Right hindlimb (tissue), 1 donor: ENCODE data around the gene CEP295NL.

Experiments
- DNase-seq: peaks from one replicate; pipeline ENCODE4 v3.0.0-alpha.2; 2018

The CEP295NL gene

GRCh38 chr17:78862073-78863023 is 40.7 kb downstream of the CEP295NL start:
- peak; percentile 69 for DNase-seq

- DNase-seq: no peak
Measured at GRCh38 chr17:78861229-78861628, 41.8 kb downstream of the CEP295NL start.

GRCh38 chr17:78859051-78859450 is 44.0 kb downstream of the CEP295NL start:
- no peak for DNase-seq

- DNase-seq: no peak
Measured at GRCh38 chr17:78857266-78857665, 45.7 kb downstream of the CEP295NL start.

GRCh38 chr17:78855561-78856165 is 47.3 kb downstream of the CEP295NL start:
- DNase-seq: no peak

- no peak for DNase-seq
Measured at GRCh38 chr17:78854508-78854907, 48.5 kb downstream of the CEP295NL start.

GRCh38 chr17:78853926-78854394 is 49.0 kb downstream of the CEP295NL start:
- DNase-seq: no peak

- DNase-seq: no peak
Measured at GRCh38 chr17:78852709-78853121, 50.3 kb downstream of the CEP295NL start.

- no peak for DNase-seq
Measured at GRCh38 chr17:78849026-78849425, 54.0 kb downstream of the CEP295NL start.

- no peak for DNase-seq
Measured at GRCh38 chr17:78847052-78847451, 55.9 kb downstream of the CEP295NL start.

- DNase-seq: no peak
Measured at GRCh38 chr17:78844301-78845005, 58.5 kb downstream of the CEP295NL start.

GRCh38 chr17:78842881-78843565 is 60.0 kb downstream of the CEP295NL start:
- no peak for DNase-seq

- DNase-seq: peak; percentile 99
Measured at GRCh38 chr17:78840780-78841611, 62.0 kb downstream of the CEP295NL start, which contains the start of gene USP36. Gene USP36, minus strand, starts transcription at chr17:78840814. Its CDS starts 4,451 bp downstream, at chr17:78836363.
